ENCODE results near the gene HOXB6.

HOXB6 gene

DNA sequence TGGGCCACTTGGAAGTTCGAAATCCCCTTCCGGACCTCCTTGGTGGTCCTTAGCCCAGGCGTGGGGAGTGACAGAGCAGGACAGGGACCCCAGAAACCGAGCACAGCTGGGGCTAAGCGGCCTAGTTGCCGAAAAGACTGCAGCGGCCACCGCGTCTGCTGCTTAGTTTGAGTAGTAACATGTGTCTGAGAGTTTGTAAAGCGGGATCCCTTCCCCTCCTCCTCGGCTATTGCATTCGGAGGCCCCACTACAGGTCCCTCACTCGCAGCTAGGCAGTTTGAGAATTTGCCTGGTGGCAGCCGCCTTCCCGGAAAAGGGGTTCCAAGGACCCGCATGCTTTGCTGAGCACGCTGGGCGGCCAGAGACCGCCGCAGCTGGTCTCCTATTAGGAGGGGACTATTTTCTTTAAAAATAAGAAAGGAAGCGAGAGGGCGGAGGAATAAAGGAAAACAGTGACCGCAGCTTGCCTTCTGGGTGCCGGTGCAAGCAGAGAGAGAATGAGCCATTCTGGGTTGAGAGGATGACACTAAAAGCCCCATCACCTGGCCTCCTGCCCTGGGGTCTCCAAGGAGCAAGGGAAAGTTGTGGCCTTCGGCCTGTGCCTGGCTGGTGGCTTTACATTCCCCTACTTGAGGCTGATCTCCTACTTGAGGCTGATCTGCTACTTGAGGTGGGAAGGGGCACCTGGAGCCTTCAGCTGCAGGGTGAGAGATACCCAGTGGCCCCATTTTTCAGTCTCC is 10.1 kb downstream of the HOXB6 start:
- DNase-seq (ENCODE audit: low spot score) = no peak

DNA sequence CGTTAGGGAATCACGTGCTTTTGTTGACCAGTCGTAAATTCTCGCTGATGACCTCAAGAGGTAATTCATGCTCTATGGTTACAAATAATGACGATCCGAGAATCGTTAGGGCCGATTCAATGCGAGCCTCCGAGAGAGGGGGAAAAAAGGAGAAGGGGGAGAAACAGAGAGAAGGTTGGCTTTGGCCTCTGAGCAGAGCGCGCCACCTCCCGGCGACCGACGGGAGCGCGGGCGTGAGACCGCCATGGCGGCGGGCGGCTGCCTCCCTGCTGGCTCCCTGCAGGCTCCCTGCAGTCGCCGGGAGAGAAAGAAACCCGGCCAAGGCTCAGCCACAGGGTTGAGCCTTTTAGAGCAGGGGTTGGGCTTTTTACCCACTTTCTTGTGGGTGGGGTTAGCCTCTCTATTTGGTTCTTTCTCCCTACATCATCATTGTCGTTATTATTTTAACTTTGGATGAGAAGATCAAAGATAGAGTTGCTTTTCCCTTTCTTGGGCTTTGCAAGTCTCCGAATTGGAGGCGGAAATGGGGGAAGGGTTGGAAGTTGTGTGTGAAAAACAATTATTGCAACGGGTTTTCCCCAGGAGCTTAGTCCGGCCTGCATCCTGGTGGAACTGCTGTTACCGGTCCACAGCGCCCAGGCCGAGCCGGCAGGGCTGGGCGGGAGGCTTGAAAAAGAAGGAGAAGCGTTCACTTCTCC is 10.8 kb downstream of the HOXB6 start:
- DNase-seq (ENCODE audit: low spot score) = no peak

DNA sequence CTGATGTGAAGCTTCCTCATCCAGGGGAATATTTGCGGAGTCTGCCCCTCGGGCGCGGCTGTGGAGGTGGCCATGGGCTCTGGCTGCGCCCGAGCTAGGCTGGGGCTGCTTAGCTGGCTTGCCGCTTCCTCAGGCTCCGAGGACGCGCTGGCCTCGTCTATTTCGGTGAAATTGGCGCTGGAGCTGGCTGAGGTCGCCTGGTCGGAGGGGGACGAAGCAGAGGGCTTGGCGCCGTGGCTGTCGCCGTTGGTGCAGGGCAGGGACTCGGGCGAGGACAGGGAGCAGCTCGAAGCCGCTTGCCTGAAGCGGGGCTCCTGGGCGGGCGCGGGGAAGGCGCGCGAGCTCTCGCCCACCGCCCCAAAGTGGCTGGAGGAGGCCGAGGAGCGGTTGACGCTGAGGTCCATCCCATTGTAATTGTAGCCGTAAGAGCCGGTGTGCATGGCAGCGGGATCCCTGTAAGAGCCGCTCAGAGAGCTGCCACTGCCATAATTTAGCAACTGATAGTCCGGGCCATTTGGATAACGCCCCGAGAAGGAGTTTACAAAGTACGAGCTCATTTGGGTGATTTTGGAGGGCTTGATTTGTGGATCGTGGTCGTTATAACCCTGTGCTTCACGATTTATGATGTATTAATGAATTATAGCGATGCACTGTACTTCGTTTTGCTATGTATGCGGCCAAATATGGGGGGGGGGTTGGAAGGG is 11.5 kb downstream of the HOXB6 start, which contains the start of gene HOXB5:
Gene HOXB5, minus strand, starts transcription at position 654 of the 704 bp plus-strand sequence. Its CDS starts 97 bp downstream, at position 557.
- no peak for DNase-seq (ENCODE audit: low spot score)

DNA sequence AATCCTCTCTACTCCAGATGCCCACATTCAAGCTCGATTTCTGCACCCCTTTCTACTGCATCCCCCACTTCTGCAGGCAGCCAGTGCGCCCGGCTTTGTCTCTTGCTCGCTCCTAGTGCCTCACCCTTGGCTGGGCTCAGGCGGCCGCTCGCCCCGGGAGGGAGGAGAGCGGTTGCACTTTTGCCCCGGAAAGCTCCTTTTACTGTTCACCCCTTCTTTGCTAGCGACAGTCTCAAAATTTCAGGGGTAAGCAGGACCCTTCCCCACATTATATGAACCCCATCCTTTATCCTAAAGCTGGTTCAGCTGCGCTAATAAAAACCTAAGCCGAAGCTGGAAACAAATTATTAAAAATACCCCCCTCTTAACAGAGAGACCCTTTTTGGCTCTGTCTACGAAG is 12.2 kb downstream of the HOXB6 start:
- DNase-seq (ENCODE audit: low spot score) = no peak

DNA sequence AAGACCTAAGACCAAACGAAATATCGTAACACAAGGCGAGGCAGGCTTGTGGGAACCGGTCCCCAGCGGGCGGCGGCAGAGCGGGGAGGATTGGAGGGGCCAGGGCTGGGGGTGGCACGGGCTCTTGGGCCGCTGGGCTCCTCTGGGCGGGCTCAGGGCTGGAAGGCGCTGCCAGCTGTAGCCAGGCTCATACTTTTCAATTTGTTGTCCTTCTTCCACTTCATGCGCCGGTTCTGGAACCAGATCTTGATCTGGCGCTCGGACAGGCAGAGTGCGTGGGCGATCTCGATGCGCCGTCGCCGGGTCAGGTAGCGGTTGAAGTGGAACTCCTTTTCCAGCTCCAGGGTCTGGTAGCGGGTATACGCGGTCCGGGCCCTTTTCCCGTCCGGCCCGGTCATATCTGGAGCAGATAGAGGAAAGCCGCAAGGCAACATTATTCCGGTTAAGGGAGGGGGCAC is 12.7 kb downstream of the HOXB6 start:
- no peak for DNase-seq (ENCODE audit: low spot score)

DNA sequence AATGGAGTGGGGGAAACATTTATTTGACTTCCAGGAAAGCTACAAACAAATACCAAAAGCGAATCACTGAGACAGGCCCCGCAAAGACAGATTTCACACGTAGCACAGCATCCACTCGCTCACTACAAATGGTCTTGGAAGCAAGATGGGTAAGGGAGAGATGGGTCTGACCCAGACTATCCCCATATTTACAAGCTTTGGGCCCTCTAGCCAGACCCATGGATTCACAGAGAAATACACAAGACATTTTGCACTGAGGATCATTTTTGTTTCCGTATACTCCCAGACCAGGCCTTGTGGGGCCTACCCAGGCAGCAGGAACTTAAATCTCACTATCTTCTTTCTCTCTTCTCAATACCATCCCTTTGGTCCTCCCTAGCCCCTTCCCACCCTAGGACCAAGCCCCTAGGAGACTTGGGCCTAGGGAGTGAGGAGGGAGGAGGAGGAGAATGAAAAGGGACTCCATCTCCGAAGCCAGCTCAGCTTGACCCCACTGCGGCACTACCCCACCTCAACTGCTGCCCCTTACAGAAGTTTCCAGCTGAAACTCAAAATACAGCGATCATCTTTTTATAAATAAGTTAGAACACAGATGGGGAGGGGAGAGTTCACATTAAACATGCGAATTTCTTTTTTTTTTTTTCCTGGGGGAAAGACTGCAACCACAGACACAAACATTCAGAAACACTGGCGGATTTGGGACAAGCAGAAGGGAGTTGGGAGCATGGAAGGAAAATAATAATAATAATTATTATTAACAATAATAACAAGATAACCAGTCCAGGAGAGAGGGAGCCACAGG is 13.3 kb downstream of the HOXB6 start:
- DNase-seq (ENCODE audit: low spot score) = no peak

DNA sequence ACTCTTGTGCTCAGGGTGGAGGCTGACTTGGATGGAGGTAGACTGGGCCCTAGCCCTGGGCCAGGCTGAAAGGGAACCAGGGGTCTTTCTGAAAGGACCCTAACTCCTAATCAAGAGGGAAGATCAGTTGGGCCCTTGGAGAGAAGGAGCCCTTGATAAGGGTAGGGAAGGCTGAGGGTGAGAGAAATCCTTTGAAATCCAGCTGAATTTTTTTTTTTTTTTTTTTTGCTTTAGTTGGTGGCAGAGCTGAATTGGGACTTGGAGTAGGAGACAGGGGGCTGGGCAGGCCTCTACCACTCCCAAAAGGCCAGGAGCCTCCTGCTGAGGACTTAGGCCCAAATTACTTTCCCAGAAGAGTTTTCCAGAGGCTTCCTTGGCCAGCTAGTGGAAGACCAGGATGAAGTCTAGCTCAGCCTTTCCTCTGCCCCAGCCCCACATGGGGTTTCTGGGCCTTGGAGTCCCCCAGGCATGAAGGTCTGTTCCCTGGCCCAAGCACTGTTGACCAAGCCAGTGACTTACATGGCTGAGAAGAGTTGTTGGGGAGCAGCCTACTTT is 14.1 kb downstream of the HOXB6 start:
- DNase-seq (ENCODE audit: low spot score) = no peak

DNA sequence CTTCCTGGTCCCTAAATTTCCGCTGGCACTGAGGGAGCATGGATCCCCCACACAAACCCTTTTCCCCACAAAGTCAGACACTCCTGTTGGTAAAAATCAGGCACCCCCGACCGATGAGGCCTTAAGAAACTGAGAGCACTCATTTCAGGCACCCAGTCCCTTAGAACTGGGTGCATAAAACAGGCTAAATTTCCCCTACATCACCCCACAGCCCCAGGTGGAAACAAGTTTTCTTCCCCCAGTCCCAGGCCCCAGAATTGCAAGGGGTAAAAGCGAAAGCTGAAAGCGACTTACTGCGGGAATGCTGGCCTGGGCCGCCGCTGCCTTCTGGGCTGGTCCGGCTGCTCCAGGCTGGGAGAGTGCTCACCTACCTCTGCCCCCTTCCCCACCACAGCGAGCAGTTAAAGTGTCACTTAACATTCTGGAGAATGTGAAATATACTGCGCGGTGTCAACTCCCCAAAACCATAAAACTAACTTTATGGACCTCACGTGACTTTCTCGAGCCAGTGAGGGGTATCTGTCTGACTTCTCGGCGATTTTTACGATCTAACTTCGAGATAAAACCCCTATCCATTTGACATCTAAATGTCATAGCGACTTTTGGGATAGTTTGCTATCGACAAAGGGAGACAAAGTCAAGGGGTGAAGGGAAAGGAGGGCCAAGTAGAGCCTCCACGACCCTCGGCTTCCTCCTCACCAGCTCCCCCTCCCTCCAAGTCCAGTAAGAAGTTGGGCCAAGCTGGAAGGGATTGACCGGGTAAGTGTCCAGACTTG is 14.8 kb downstream of the HOXB6 start, which contains the start of gene HOXB3:
Gene HOXB3, minus strand, starts transcription at position 411 of the 776 bp plus-strand sequence. CDS start 37,767 bp downstream, outside the sequence.
- DNase-seq (ENCODE audit: low spot score) = no peak

DNA sequence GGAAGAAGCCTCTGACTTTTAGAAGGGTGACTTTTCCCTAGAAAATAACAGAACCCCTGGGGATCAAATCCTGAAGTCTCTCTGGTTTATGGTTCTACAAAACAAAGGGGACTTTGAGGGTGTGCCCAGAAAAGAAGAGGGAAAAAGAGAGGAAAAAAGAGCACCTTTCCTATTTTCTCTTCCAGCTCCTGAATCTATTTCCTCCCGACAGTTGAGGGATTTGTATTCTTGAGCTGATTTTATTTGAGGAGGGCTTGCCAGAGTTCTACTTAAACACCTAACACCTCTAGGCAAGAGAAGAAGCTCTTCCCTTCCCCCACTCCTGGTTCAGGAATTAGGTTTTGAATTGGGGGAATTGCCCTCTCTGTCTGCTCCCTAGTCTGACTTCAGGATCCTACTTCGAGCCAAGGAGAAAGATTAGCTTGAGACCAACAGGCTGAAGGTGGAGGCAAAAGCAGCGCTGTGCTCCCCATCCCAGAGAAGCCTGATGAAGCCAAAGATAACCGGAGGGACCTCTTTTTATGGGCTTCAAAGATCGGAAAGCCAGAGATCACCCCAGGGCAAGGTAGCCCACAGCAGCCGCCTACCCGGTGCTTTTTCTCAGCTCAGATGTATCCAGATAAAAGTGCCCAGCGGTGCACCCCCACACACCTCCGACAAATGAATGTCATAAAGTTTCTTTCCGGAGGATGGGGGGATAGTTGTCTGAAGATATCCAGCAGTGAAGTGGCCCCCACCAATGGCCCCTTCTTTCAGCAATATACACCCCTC is 15.5 kb downstream of the HOXB6 start:
- DNase-seq (ENCODE audit: low spot score) = no peak

DNA sequence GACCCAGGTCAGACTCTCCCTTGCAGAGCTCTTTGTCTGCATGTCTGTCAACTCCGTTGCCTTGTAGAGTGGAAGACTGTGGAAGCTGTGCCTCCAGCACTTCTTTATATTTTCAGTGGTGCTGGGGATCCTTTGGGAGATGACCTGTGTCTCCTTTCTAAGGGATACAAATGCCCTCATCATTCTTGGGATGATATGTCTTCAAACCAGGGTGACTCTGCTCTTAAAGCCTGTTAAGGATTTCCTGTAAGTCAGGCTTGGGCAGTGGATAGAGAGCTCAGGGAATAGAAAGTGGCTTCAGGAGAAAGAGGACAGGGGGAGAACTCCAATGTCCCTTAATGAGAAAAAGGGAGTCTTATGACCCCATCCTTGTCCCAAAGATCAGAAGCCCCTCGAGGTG is 16.3 kb downstream of the HOXB6 start:
- DNase-seq (ENCODE audit: low spot score) = no peak

DNA sequence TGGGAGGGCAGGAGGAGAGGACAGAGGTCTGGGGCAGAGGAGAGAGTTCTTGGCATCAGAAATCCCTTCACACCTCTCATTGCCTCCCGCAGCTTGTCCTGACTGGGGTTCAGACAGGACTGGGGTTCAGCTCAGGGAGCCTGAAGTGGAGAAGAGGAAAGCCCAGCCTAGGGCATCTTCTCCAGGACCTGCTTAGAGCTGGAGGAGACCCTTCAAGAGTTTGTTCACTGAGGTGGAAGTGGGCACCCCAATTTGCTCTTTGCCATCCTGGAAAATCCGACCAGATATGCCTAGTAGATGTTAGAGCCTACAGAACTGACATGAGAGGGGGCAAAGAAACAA is 16.7 kb downstream of the HOXB6 start:
- DNase-seq (ENCODE audit: low spot score) = no peak

DNA sequence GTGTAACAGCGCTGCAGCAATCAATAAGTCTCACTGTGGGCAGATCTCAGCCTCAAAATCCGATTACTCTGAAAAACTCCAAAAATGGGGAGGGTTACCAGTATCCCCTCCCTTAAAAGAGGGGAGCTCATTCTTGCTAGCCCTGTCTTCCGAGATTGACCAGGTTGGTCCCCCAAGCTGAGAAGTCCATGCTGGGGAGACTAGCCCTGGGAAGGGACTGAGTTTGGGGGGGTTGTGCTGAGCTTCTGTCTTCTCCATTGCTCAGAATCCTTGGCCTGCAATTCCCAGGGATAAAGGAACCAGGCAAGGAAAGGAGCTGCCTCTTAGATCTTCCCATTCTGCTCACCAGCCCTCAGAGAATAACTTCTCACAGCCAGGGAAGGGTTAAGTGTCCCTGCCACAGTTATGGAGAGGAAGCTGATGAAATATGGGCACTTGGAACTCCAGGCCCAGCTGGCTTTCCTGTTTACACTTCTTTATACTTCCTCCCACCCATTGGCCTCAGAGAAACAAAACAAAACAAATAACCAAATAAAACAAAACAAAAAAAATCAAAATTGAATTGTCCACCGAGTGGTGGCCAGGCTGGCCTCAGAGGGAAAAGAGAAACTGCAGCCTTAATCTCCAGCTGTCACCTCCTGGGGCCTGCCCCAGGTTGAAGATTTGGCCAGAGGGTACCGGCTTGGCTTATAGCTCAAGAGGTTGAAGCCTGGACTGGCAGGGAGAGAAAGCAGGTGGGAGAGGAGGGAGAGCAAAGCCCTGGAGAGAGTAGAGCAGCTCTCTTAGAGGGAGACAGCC is 17.3 kb downstream of the HOXB6 start:
- DNase-seq (ENCODE audit: low spot score) = no peak

DNA sequence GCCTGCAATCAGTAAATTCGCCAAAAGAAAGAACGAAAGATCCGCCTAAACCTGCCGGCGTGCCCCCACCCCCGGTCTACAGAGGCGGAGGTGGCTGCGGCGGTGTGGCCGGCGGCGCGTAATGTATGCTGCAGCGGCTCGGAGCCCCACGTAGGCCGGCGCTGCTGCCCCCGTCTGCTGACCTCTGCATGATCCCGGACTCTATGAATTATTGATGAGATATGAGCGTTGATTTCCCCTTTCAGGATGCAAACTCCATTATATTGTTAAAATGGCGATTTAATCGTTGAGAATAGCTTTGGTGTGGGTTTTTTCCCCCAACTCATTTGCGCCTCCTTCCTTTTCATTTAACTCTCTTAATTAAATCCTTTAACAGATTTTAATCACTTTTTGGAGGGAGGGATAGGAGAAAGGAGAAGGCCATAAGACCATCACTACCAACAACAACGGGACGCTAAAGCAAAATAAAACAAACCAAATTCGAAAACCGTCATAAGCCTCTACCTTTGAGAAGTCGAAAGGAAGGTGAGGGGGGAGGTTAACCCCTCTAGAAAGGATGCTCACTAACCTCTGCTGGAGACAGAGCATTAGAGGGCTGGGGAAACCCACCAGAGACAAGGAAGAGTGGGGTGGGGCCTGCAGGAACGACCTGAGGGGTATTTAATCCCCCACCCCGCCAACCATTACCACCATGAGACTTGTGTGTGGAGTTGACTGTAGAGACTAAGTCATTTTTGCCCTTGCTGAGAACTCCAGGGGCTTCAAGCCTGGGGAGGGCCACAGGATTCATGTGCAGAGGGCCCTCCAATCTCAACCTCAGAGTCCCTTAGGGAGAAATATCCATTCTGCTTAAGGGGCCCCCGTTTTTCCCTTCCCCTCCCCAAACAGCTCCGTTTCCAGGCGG is 18.2 kb downstream of the HOXB6 start:
- no peak for DNase-seq (ENCODE audit: low spot score)

DNA sequence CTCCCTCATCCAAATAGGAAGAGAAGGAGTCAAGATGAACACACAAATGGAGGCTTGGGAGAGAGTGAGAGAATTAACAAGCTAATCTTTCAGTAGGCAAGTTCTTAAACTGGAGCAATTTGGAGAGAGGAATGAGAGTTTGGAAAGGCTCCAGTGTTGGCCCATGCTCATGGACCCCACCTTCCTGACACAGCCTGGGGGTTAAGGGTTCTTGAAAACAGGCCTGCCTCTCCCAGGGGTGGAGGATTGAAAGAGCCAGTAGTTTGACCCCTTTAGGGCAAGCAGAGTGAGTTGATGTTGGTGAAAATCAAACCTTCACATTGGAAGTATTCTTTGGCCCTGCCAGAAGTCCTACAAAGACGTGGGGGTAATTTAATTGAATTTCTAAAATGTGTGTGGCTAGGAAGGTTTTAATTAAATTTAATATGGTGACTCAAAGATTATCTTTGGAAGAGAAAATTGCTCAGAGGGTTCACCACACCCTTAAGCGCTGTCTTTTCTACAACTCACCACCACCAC is 20.5 kb downstream of the HOXB6 start:
- no peak for DNase-seq (ENCODE audit: low spot score)

DNA sequence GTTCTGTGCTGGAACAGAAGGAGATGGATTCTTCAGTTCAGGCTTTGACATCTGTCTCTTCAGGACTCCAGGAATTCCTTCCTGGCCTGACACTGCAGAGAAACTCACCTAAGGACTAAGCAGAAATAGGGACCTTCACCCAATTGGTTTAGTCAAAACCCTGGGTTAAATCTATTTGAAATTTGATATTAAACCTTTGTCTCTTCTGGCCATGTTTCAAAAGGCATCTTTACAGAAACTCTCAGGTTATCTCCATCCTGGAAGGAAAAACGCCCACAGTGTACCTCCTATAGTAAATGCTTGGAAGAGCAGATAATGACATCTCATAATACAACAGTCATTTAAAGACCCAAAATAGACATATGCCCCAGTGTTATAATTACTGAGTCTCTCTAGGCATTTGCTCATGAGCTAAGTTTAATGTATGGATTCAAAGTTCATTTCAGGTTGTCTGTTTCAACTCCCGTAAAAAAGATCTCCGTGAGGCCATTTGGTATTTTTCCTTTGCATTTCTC is 21.0 kb downstream of the HOXB6 start:
- DNase-seq (ENCODE audit: low spot score) = no peak

DNA sequence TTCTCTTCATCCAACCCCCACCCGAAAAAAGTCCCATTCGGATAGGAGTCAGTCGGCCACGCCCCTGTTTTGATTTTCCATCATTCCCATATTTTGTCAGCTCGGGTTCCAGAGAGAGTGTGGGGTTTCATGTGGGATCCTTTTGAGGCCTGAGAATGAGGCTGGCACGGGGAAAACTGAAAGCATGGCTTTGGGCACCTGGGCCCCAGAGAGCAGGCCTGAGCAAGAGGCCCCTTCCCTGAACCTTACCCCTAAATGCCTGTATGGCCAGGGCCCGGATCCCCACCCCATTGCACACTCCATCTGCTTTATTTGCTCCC is 22.1 kb downstream of the HOXB6 start:
- DNase-seq (ENCODE audit: low spot score) = no peak

DNA sequence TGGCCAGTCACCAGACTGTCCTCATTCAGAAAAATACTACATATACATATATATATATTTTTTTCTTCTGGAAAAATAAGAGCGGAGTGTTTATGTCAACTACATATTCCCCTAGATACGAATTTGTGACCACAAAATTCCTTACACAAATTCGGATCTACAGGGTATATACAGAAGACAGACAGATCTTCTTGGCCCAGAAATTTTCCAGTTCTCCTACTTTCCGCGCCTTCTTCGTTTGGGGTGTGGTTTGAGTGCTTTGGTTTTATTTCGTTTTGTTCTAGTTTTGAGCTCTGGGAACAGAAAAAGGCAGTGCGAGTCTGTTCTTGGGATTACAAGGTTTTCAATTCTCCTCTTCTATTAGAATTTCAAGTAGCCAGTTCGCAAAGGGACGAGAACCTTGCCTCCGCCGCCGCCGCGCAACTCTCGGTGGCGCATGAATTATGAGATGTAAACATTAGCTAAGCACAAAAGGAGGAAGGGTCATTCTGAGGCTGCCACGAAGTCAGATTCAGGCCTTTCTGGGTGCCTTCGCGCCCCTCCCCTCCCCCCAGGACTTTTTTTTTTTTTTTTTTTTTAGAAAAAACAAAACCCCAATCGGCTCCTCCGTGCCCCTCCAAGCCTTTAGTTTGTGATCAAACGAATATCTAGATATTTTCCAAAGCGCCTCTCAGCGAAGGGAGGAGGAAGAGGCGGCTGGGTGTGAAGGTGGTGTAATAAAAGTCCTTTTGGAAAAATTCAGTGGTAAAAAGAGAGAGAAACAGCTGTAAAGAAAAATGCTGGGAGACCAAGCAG is 24.8 kb downstream of the HOXB6 start:
- DNase-seq (ENCODE audit: low spot score) = no peak
